ENCODE measurements around the gene DDX3X.

The DDX3X gene

DNA sequence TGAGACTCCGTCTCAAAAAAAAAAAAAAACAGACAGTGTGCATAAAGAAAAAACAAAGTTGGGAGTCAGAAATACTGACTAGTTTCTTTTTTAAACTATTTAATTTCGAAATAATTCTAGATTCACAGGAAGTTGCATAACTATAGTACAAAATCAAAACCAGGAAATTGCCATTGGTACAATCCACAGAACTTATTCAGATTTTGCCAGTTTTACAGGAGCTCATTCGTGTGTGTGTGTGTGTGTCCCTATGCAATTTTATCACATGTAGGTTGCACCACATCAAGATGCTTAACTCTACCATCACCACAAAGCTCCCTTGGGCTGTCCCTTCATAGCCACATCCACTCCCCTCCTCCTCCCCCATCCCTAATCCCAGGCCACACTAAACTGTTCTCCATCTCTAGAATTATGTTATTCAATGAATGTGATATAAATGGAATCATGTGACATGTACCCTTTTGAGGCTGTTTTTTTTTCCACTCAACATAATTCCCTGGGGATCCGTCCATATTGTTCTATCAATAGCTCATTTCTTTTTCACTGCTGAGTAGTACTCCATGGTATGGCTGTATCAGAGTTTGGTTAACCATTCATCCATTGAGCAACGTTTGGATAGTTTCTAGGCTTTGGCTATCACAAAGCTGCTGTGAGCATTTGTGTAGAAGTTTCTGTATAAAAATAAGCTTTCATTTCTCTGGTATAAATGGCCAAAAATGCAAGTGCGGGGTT lies 16.3 kb upstream of the DDX3X start:
- no peak overlapping the region for H3K4me2 ChIP-seq (ENCODE audit: low read depth, low read length, poor library complexity, severe bottlenecking)

DNA sequence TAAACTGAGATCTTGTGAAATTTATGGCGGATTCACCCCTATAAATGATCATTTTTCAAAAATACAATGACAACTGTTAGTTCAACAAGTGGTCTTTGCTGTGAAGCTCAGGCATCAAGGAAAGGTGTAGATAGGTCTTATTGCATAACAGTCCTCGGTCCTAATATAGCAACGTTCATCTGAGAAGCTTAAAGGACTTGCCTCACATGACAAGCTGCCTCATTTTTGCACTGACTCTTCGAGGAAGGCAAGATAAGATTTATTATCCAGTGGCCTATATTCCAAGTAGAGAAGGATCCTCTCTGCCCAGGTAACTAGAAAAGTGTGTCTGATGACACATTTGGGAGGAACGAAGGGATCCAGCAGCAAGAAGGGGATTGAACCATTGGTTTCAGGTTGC lies 13.6 kb upstream of the DDX3X start:
- no peak overlapping the region for H2AFZ ChIP-seq (ENCODE audit: low read length)

More for the DNA sequence above, 16.3 kb upstream of the DDX3X start:
- no peaks in the 10 kb centered on the region for H3F3A ChIP-seq (ENCODE audit: low read depth)
- H3K36me3 ChIP-seq (ENCODE audit: insufficient read depth, low read length), result no peaks in the 10 kb centered on the region
- H4K20me1 ChIP-seq (ENCODE audit: insufficient read depth, low read length, poor library complexity, severe bottlenecking), result no peaks in the 10 kb centered on the region
- H3K79me2 ChIP-seq (ENCODE audit: insufficient read depth, low read length), result no peaks in the 10 kb centered on the region
- H3K9me3 ChIP-seq (ENCODE audit: insufficient read depth, low read depth, low read length), result no peaks in the 10 kb centered on the region
- H3K27me3 ChIP-seq (ENCODE audit: insufficient read depth, low read length, poor library complexity, severe bottlenecking), result no peaks in the 10 kb centered on the region
- no peak for TF ChIP-seq EZH2phosphoT487 (IDR thresholded peaks at IDR 0.05; ENCODE audit: borderline replicate concordance)
- TF ChIP-seq, protein P1, sequence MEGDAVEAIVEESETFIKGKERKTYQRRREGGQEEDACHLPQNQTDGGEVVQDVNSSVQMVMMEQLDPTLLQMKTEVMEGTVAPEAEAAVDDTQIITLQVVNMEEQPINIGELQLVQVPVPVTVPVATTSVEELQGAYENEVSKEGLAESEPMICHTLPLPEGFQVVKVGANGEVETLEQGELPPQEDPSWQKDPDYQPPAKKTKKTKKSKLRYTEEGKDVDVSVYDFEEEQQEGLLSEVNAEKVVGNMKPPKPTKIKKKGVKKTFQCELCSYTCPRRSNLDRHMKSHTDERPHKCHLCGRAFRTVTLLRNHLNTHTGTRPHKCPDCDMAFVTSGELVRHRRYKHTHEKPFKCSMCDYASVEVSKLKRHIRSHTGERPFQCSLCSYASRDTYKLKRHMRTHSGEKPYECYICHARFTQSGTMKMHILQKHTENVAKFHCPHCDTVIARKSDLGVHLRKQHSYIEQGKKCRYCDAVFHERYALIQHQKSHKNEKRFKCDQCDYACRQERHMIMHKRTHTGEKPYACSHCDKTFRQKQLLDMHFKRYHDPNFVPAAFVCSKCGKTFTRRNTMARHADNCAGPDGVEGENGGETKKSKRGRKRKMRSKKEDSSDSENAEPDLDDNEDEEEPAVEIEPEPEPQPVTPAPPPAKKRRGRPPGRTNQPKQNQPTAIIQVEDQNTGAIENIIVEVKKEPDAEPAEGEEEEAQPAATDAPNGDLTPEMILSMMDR (conservative IDR thresholded peaks at IDR 0.05; ENCODE audit: low read length), result no peak
- no peaks in the 10 kb centered on the region for H3K4me1 ChIP-seq (ENCODE audit: insufficient read depth, low read length, poor library complexity, severe bottlenecking)
- H2AFZ ChIP-seq (ENCODE audit: low read length), result no peak overlapping the region
- H3K4me3 ChIP-seq (ENCODE audit: low read length, poor library complexity, severe bottlenecking), result no peak overlapping the region
- no peak overlapping the region for H3K9ac ChIP-seq (ENCODE audit: low read depth, low read length, poor library complexity, severe bottlenecking)
- no peaks in the 10 kb centered on the region for H3K9me2 ChIP-seq (replicated peaks; ENCODE audit: low read depth, low read length)

GRCh38 chrX:41322821-41323603 lies 10.9 kb upstream of the DDX3X start:
- H3F3A ChIP-seq (ENCODE audit: low read depth), result no peaks in the 10 kb centered on the region
- H3K36me3 ChIP-seq (ENCODE audit: insufficient read depth, low read length), result no peaks in the 10 kb centered on the region
- no peaks in the 10 kb centered on the region for H3K4me1 ChIP-seq (ENCODE audit: insufficient read depth, low read length, poor library complexity, severe bottlenecking)
- no peaks in the 10 kb centered on the region for H3K9me3 ChIP-seq (ENCODE audit: insufficient read depth, low read depth, low read length)
- TF ChIP-seq, protein P1 (conservative IDR thresholded peaks at IDR 0.05; ENCODE audit: low read length), result no peak
- TF ChIP-seq EZH2phosphoT487 (IDR thresholded peaks at IDR 0.05; ENCODE audit: borderline replicate concordance), result no peak
- no peak overlapping the region for H3K9ac ChIP-seq (ENCODE audit: low read depth, low read length, poor library complexity, severe bottlenecking)
- no peak overlapping the region for H3K4me3 ChIP-seq (ENCODE audit: low read length, poor library complexity, severe bottlenecking)
- no peaks in the 10 kb centered on the region for H3K27me3 ChIP-seq (ENCODE audit: insufficient read depth, low read length, poor library complexity, severe bottlenecking)
- H3K79me2 ChIP-seq (ENCODE audit: insufficient read depth, low read length), result no peaks in the 10 kb centered on the region
- no peaks in the 10 kb centered on the region for H3K9me2 ChIP-seq (replicated peaks; ENCODE audit: low read depth, low read length)
- H2AFZ ChIP-seq (ENCODE audit: low read length), result no peak overlapping the region
- no peak overlapping the region for H3K4me2 ChIP-seq (ENCODE audit: low read depth, low read length, poor library complexity, severe bottlenecking)
- H4K20me1 ChIP-seq (ENCODE audit: insufficient read depth, low read length, poor library complexity, severe bottlenecking), result no peaks in the 10 kb centered on the region

More for the DNA sequence above, 13.6 kb upstream of the DDX3X start:
- H3F3A ChIP-seq (ENCODE audit: low read depth), result no peaks in the 10 kb centered on the region
- no peaks in the 10 kb centered on the region for H3K27me3 ChIP-seq (ENCODE audit: insufficient read depth, low read length, poor library complexity, severe bottlenecking)
- no peaks in the 10 kb centered on the region for H3K36me3 ChIP-seq (ENCODE audit: insufficient read depth, low read length)
- H3K4me2 ChIP-seq (ENCODE audit: low read depth, low read length, poor library complexity, severe bottlenecking), result no peak overlapping the region
- no peaks in the 10 kb centered on the region for H3K4me1 ChIP-seq (ENCODE audit: insufficient read depth, low read length, poor library complexity, severe bottlenecking)
- no peak for TF ChIP-seq EZH2phosphoT487 (IDR thresholded peaks at IDR 0.05; ENCODE audit: borderline replicate concordance)
- TF ChIP-seq, protein P1 (conservative IDR thresholded peaks at IDR 0.05; ENCODE audit: low read length), result no peak
- no peaks in the 10 kb centered on the region for H4K20me1 ChIP-seq (ENCODE audit: insufficient read depth, low read length, poor library complexity, severe bottlenecking)
- no peaks in the 10 kb centered on the region for H3K9me3 ChIP-seq (ENCODE audit: insufficient read depth, low read depth, low read length)
- no peak overlapping the region for H3K9ac ChIP-seq (ENCODE audit: low read depth, low read length, poor library complexity, severe bottlenecking)
- no peak overlapping the region for H3K4me3 ChIP-seq (ENCODE audit: low read length, poor library complexity, severe bottlenecking)
- no peaks in the 10 kb centered on the region for H3K9me2 ChIP-seq (replicated peaks; ENCODE audit: low read depth, low read length)
- H3K79me2 ChIP-seq (ENCODE audit: insufficient read depth, low read length), result no peaks in the 10 kb centered on the region
